SK-N-SH (cell line): ENCODE measurements around the gene STC2.
A peak's percentile ranks its signal among the peaks of the same experiment; 100 is the strongest.

ENCODE experiments used
- EP300 ChIP-seq, 2 experiments: IDR thresholded peaks; 2 replicates each; pipeline versions ENCODE4 v1.4.0 to v1.6.1; 2012; ENCODE audit warnings: borderline replicate concordance in 1 of 2, low read depth in 1 of 2, low read length in 1 of 2
- EZH2phosphoT487 ChIP-seq: fragments of 200-600 bp; sonication (generic); IDR thresholded peaks from 2 replicates; pipeline ENCODE4 v1.6.1; 2017; ENCODE audit warnings: low read depth, mixed run types, mild to moderate bottlenecking, antibody characterized with exemption, moderate library complexity, borderline replicate concordance
- SIN3A ChIP-seq: IDR thresholded peaks from 2 replicates; pipeline ENCODE4 v1.6.1; 2012; ENCODE audit warnings: low read depth, mild to moderate bottlenecking, low read length, moderate library complexity, borderline replicate concordance
- TEAD4 ChIP-seq: IDR thresholded peaks from 2 replicates; pipeline ENCODE4 v1.4.0; 2012; ENCODE audit warnings: mild to moderate bottlenecking, borderline replicate concordance; ENCODE audit not compliant: insufficient read depth
- YY1 ChIP-seq: IDR thresholded peaks from 2 replicates; pipeline ENCODE4 v1.4.0; 2012; ENCODE audit warnings: low read depth, mild to moderate bottlenecking
- TF ChIP-seq, protein P1 (sequence below): fragments of 200-600 bp; sonication (generic); IDR thresholded peaks from 2 replicates; pipeline ENCODE4 v1.6.1; 2017; ENCODE audit warnings: antibody characterized with exemption, mild to moderate bottlenecking, moderate library complexity
- TF ChIP-seq, protein P2 (sequence below): IDR thresholded peaks from 2 replicates; pipeline ENCODE4 v1.6.1; 2012; ENCODE audit warnings: mild to moderate bottlenecking, low read depth, low read length, moderate library complexity
- TF ChIP-seq, protein P3 (sequence below): fragments of 150-350 bp; IDR thresholded peaks from 2 replicates; pipeline ENCODE4 v1.6.1; 2016; ENCODE audit warnings: mild to moderate bottlenecking, low read depth, low read length

DNA sequence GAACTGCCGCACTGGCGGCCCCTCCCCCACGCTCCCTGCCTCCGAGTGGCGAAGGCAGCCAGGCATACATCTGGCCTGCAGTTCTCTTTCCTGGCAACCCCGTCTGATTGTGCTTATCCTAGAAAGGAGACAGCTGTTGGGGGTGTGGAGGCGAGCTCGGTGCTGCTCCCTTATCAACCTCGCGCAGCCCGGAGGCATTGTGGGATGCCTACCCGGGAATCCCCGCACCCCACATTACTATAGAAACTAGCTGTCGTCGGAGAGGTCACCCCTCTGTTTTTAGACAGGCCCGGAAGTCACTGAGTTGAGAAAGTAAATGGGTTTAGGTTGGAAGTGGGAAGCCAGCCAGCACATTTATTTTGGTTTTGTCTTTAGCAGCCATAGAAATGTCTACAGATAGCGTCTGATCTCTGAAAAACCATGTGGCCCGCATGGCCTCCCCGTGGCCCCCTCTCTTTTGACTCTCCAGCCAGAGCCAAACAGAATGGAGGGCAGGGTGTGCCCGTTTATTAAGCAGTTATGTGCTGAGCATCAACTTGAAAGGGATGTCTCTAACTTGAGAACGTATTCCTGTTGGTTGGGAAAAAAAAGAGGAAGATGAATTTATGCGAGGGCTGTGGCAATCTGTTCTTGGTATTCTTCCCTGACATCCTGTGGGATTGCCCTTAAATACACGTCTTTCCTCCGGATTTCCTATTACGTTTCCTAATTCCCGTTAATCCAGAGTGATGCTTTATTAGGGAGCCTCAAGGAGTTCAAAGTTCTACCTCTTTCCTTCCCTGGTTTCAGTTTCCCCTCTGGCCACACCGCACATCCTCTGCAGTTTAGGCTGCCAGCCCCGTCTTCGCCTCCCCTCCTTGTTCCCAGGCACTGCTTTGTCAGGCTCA is 3.9 kb downstream of the STC2 start:
- TF ChIP-seq EZH2phosphoT487 (no peak), YY1 (no peak), SIN3A (no peak), TEAD4 (no peak), EP300 (IDR thresholded peaks at IDR 0.05; ENCODE audit: borderline replicate concordance in 1 of 2, low read depth in 1 of 2, low read length in 1 of 2) (peak in 1 of 2 experiments; percentile 87; a peak in 2 of 4 replicates)
- TF ChIP-seq, protein P1, sequence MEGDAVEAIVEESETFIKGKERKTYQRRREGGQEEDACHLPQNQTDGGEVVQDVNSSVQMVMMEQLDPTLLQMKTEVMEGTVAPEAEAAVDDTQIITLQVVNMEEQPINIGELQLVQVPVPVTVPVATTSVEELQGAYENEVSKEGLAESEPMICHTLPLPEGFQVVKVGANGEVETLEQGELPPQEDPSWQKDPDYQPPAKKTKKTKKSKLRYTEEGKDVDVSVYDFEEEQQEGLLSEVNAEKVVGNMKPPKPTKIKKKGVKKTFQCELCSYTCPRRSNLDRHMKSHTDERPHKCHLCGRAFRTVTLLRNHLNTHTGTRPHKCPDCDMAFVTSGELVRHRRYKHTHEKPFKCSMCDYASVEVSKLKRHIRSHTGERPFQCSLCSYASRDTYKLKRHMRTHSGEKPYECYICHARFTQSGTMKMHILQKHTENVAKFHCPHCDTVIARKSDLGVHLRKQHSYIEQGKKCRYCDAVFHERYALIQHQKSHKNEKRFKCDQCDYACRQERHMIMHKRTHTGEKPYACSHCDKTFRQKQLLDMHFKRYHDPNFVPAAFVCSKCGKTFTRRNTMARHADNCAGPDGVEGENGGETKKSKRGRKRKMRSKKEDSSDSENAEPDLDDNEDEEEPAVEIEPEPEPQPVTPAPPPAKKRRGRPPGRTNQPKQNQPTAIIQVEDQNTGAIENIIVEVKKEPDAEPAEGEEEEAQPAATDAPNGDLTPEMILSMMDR: no peak
- TF ChIP-seq, protein P2, sequence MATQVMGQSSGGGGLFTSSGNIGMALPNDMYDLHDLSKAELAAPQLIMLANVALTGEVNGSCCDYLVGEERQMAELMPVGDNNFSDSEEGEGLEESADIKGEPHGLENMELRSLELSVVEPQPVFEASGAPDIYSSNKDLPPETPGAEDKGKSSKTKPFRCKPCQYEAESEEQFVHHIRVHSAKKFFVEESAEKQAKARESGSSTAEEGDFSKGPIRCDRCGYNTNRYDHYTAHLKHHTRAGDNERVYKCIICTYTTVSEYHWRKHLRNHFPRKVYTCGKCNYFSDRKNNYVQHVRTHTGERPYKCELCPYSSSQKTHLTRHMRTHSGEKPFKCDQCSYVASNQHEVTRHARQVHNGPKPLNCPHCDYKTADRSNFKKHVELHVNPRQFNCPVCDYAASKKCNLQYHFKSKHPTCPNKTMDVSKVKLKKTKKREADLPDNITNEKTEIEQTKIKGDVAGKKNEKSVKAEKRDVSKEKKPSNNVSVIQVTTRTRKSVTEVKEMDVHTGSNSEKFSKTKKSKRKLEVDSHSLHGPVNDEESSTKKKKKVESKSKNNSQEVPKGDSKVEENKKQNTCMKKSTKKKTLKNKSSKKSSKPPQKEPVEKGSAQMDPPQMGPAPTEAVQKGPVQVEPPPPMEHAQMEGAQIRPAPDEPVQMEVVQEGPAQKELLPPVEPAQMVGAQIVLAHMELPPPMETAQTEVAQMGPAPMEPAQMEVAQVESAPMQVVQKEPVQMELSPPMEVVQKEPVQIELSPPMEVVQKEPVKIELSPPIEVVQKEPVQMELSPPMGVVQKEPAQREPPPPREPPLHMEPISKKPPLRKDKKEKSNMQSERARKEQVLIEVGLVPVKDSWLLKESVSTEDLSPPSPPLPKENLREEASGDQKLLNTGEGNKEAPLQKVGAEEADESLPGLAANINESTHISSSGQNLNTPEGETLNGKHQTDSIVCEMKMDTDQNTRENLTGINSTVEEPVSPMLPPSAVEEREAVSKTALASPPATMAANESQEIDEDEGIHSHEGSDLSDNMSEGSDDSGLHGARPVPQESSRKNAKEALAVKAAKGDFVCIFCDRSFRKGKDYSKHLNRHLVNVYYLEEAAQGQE: no peak
- TF ChIP-seq, protein P3, sequence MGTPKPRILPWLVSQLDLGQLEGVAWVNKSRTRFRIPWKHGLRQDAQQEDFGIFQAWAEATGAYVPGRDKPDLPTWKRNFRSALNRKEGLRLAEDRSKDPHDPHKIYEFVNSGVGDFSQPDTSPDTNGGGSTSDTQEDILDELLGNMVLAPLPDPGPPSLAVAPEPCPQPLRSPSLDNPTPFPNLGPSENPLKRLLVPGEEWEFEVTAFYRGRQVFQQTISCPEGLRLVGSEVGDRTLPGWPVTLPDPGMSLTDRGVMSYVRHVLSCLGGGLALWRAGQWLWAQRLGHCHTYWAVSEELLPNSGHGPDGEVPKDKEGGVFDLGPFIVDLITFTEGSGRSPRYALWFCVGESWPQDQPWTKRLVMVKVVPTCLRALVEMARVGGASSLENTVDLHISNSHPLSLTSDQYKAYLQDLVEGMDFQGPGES: no peak
